Stomach (tissue), 9 donors: ENCODE data around the gene AADAC. TPM values are rescaled to one million over a fixed set of nuclear protein-coding genes. Genes with fewer than 3 reads are reported as not detected.

Experiments
- DNase-seq, 2 donors: peaks; one replicate each; pipeline versions ENCODE4 v3.0.0 to v3.0.0-alpha.2; 2013 to 2019
- H3K27ac ChIP-seq, 5 donors: fragments of 200-600 bp in 4 of 5; sonication (generic) in 4 of 5; one replicate each; pipeline ENCODE4 v1.5.1; 2013 to 2019; ENCODE audit warnings: mild to moderate bottlenecking in 1 of 5, moderate library complexity in 1 of 5
- H3K27me3 ChIP-seq, 3 donors: fragments of 200-600 bp; sonication (generic); one replicate each; pipeline ENCODE4 v1.5.1; 2017 to 2019; ENCODE audit warnings: mixed run types in 1 of 3
- H3K36me3 ChIP-seq, 4 donors: fragments of 200-600 bp; sonication (generic); 1 replicate in 3 of 4; 2 replicates in 1 of 4; pipeline ENCODE4 v1.5.1; 2016 to 2019
- H3K4me1 ChIP-seq, 4 donors: fragments of 200-600 bp; sonication (generic); one replicate each; pipeline ENCODE4 v1.5.1; 2016 to 2019
- H3K4me3 ChIP-seq, 4 donors: fragments of 200-600 bp; sonication (generic) in 3 of 4; one replicate each; pipeline ENCODE4 v1.5.1; 2016 to 2019; ENCODE audit warnings: mild to moderate bottlenecking in 1 of 4
- H3K9me3 ChIP-seq, 4 donors: fragments of 200-600 bp; sonication (generic); one replicate each; pipeline ENCODE4 v1.5.1; 2016 to 2019
- CTCF ChIP-seq, 7 experiments: fragments of 450-650 bp in 4 of 7; fragments of 200-600 bp in 3 of 7; sonication (generic) in 3 of 7; IDR thresholded peaks; one replicate each; pipeline ENCODE4 v1.5.1; 2016 to 2019; ENCODE audit warnings: antibody characterized with exemption in 7 of 7, control low read depth in 2 of 7, mild to moderate bottlenecking in 1 of 7
- EP300 ChIP-seq: sonication (generic); formaldehyde crosslinking; IDR thresholded peaks from one replicate; pipeline ENCODE4 v1.6.1; 2017; ENCODE audit warnings: antibody characterized with exemption
- POLR2A ChIP-seq, 4 donors: fragments of 450-650 bp; IDR thresholded peaks; one replicate each; pipeline ENCODE4 v1.6.1; 2016; ENCODE audit warnings: antibody characterized with exemption in 4 of 4, control low read depth in 2 of 4, mild to moderate bottlenecking in 1 of 4, moderate library complexity in 1 of 4
- POLR2AphosphoS5 ChIP-seq, 3 donors: sonication (generic); formaldehyde crosslinking; IDR thresholded peaks; one replicate each; pipeline ENCODE4 v1.6.1; 2016; ENCODE audit warnings: antibody characterized with exemption in 3 of 3
- WGBS, 5 donors: extraction: QIAGEN DNeasy Blood & Tissue Kit in 3 of 5; methylation state at CpG; one replicate each; pipeline versions ENCODE4 v1.1.5 to v1.1.7; 2013 to 2018; 5-methylcytosine and 5-hydroxymethylcytosine counted together
- intact Hi-C: fragments of 100-400 bp; cut with DNase I; formaldehyde crosslinking; loops from one replicate; pipeline ENCODE4 v1.15.1; 2023; ENCODE audit warnings: low total_unique reads
- polyA plus RNA-seq, 3 donors: library from polyadenylated mRNA; stranded (reverse); fragments of 200-250 nt; gene quantifications; one replicate each; pipeline ENCODE4 v1.2.3, GENCODE V29; 2013
- total RNA-seq, 5 donors: library from RNA; depleted of rRNA; stranded (reverse); fragments of >200 nt; gene quantifications; one replicate each; pipeline versions ENCODE4 v1.1.0 to v1.2.3, GENCODE V29; 2014 to 2016
- donor health status: healthy with polysubstance abuse.
- donor health status: Bipolar disorder and iron deficiency.
- donor health status: healthy.

The AADAC gene
- total and polyA plus RNA-seq, 8 donors, result 0.35 to 54.7 (median 9.8) TPM; not detected in 3

- TF ChIP-seq POLR2A (IDR thresholded peaks at IDR 0.05) (no peak), CTCF (IDR thresholded peaks at IDR 0.05) (no peak), EP300 (no peak), POLR2AphosphoS5 (IDR thresholded peaks at IDR 0.05) (no peak)
- no peak overlapping the region for H3K4me3 ChIP-seq
- 49 to 60% (median 56%) methylated on average over 4 of the region's 4 CpGs for WGBS, 5 donors
- peak overlapping the region in 1 of 5 donors; percentile 39 for H3K27ac ChIP-seq
- H3K36me3 ChIP-seq, result no peaks in the 10 kb centered on the region
- no peaks in the 10 kb centered on the region for H3K9me3 ChIP-seq
- DNase-seq, result peak in 1 of 2 donors; percentile 17
- intact Hi-C loops, result no loop called here
- no peaks in the 10 kb centered on the region for H3K27me3 ChIP-seq
- peaks cover 0 to 5% (median under 1%) of the 10 kb centered on the region in 4 donors for H3K4me1 ChIP-seq
Observed at GRCh38 chr3:151866711-151867410, 52.9 kb downstream of the AADAC start.

- H3K27me3 ChIP-seq, result no peaks in the 10 kb centered on the region
- H3K27ac ChIP-seq, result no peak overlapping the region
- TF ChIP-seq POLR2A (IDR thresholded peaks at IDR 0.05) (no peak), EP300 (no peak), CTCF (IDR thresholded peaks at IDR 0.05) (no peak), POLR2AphosphoS5 (IDR thresholded peaks at IDR 0.05) (no peak)
- DNase-seq, result no peak
- H3K9me3 ChIP-seq, result no peaks in the 10 kb centered on the region
- intact Hi-C loops, result no loop called here
- no peaks in the 10 kb centered on the region for H3K36me3 ChIP-seq
- H3K4me1 ChIP-seq, result peaks cover 0 to 8% (median 3%) of the 10 kb centered on the region in 4 donors
- 37 to 86% (median 69%) methylated on average over 1 of the region's 1 CpG for WGBS, 5 donors
- no peak overlapping the region for H3K4me3 ChIP-seq
Observed at GRCh38 chr3:151867666-151868065, 53.8 kb downstream of the AADAC start.

GRCh38 chr3:151869181-151869580 lies 55.3 kb downstream of the AADAC start:
- no peaks in the 10 kb centered on the region for H3K27me3 ChIP-seq
- H3K27ac ChIP-seq, result no peak overlapping the region
- intact Hi-C loops, result no loop called here
- peaks cover 0 to 17% (median 3%) of the 10 kb centered on the region in 4 donors for H3K4me1 ChIP-seq
- no peak for DNase-seq
- no peaks in the 10 kb centered on the region for H3K9me3 ChIP-seq
- no peak overlapping the region for H3K4me3 ChIP-seq
- TF ChIP-seq POLR2A (IDR thresholded peaks at IDR 0.05) (no peak), EP300 (no peak), CTCF (IDR thresholded peaks at IDR 0.05) (no peak), POLR2AphosphoS5 (IDR thresholded peaks at IDR 0.05) (no peak)
- 27 to 42% (median 30%) methylated on average over 3 of the region's 3 CpGs for WGBS, 5 donors
- no peaks in the 10 kb centered on the region for H3K36me3 ChIP-seq

- H3K4me1 ChIP-seq, result peaks cover 0 to 26% (median 3%) of the 10 kb centered on the region in 4 donors
- no peaks in the 10 kb centered on the region for H3K36me3 ChIP-seq
- H3K27ac ChIP-seq, result peak overlapping the region in 2 of 5 donors; percentile 40 to 47
- H3K27me3 ChIP-seq, result no peaks in the 10 kb centered on the region
- TF ChIP-seq EP300, result no peak
- no peak for TF ChIP-seq POLR2A (IDR thresholded peaks at IDR 0.05)
- peak in 1 of 3 donors; percentile 5 for TF ChIP-seq POLR2AphosphoS5 (IDR thresholded peaks at IDR 0.05)
- TF ChIP-seq CTCF (IDR thresholded peaks at IDR 0.05), result no peak
- DNase-seq, result peak in 1 of 2 donors; percentile 57
- intact Hi-C loops, result no loop called here
- no peak overlapping the region for H3K4me3 ChIP-seq
- no peaks in the 10 kb centered on the region for H3K9me3 ChIP-seq
- 56 to 71% (median 61%) methylated on average over 8 of the region's 8 CpGs for WGBS, 5 donors
Observed at GRCh38 chr3:151871639-151872468, 57.9 kb downstream of the AADAC start.
